Stimulated activated CD4-positive, alpha-beta T cell treated with anti-CD3 and anti-CD28 coated beads, TNF-alpha, amount 100 ng/mL, for 4 hours (primary cell): ENCODE results near the gene GPR137B.

ENCODE experiments used
- DNase-seq, 3 experiments: peaks; one replicate each; pipeline ENCODE4 v3.0.0-alpha.2; 2020; ENCODE audit warnings: low read depth in 3 of 3

Gene GPR137B, protein sequence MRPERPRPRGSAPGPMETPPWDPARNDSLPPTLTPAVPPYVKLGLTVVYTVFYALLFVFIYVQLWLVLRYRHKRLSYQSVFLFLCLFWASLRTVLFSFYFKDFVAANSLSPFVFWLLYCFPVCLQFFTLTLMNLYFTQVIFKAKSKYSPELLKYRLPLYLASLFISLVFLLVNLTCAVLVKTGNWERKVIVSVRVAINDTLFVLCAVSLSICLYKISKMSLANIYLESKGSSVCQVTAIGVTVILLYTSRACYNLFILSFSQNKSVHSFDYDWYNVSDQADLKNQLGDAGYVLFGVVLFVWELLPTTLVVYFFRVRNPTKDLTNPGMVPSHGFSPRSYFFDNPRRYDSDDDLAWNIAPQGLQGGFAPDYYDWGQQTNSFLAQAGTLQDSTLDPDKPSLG

DNA sequence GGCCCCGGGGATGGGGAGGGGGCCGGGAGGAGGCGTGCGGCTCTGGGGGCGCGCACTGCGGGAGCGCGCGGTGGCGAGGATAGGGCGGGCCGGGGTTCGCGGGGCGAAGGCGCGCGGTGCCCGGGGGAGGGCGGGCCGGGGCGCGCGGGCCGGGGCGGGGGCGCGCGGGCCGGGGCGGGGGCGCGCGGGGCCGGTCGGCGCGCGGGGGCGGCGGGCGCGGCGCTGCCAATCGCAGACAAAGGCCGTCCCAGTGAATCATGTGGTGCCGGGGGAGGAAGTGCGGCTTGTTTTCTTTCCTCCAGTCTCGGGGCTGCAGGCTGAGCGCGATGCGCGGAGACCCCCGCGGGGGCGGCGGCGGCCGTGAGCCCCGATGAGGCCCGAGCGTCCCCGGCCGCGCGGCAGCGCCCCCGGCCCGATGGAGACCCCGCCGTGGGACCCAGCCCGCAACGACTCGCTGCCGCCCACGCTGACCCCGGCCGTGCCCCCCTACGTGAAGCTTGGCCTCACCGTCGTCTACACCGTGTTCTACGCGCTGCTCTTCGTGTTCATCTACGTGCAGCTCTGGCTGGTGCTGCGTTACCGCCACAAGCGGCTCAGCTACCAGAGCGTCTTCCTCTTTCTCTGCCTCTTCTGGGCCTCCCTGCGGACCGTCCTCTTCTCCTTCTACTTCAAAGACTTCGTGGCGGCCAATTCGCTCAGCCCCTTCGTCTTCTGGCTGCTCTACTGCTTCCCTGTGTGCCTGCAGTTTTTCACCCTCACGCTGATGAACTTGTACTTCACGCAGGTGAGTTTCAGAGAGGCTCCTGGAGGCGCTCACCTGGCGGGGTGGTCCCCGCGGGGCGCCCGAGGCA, at the start of gene GPR137B:
Gene GPR137B, plus strand, starts transcription at position 287 of the 851 bp plus-strand sequence. Its CDS starts 84 bp downstream, at position 371.
- peak in 2 of 3 experiments; percentile 33 to 47 for DNase-seq

DNA sequence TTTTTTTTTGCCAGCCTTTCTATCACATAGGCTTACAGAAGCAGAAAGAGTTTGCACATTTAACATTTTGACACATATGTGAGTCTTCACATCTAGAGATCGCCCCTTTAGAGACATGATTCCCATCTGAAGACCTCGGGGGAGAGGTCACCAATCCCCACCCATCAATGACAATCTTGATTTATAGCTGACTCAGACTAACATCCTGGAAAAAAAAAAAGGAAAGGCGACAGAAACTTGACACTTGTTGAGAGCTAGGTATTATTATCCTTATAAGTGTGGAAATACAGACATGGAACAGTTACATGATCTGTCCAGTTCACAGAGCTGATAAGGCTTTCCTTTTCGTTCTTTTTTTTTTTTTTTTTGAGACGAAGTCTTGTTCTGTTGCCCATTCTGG, 49.4 kb upstream of the GPR137B start:
- DNase-seq = no peak

DNA sequence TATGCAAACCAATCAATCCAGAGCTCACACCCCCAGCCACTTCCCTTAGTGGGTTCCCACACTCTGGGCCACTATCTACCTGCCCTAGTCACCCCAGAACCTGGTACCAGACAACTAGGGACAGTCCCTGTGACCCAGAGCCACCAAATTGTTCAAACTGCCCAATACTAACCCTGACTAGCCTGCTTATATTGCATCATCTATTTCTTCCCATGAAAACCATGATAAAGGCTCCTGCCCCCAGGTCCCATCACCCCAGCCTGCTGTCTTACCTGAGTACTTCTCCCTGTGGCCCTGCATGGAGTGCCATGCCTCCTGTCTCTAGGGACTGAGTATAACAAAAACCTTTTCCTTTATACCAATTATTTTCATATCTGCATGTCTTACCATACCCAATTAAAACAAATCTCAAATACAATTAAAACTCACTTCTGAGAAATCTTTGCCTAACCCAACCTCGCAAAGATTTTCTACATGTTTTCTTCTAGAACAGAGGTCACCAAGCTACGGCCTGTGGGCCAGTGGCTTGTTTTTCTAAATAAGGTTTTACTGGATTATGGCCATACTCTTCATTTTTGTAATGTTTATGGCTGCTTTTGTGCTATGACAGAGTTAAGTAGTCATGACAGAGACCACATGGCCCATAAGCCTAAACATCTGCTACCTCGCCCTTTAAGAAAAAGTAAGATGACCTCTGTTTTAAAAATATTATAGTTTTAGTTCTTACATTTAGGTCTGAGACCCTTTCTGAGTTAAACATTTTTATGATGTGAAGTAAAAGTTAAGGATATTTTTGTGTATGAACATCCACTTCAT, 46.4 kb upstream of the GPR137B start:
- DNase-seq = no peak

DNA sequence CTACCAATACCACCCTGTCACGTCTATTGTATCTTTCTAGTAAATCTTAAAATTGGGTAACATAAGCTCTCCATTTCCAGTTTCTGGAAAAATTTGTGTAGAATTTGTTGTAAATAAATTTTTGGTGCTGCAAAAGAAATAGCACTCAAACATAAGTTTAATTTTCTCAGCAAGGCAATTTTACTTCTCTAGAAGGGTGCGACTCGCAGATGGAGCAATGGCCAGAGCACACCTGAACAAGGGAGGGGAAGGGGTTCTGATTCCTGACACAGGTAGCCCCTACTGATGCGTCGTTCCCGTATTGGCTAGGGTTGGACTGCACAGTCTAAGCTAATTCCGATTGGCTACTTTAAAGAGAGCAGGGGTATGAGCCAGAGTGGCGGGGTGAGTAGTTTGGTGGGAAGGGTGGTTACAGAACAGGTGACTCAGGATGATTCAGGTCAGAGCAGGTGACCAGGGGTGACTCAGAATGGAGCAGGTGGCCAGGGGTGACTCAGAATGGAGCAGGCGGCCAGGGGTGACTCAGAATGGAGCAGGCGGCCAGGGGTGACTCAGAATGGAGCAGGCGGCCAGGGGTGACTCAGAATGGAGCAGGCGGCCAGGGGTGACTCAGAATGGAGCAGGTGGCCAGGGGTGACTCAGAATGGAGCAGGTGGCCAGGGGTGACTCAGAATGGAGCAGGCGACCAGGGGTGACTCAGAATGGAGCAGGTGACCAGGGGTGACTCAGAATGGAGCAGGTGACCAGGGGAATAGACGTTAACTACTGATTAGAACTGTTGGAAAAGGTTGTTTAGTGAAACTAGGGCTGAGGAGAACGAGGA, 45.5 kb upstream of the GPR137B start:
- peak; percentile 57 to 74 (median 67) for DNase-seq

DNA sequence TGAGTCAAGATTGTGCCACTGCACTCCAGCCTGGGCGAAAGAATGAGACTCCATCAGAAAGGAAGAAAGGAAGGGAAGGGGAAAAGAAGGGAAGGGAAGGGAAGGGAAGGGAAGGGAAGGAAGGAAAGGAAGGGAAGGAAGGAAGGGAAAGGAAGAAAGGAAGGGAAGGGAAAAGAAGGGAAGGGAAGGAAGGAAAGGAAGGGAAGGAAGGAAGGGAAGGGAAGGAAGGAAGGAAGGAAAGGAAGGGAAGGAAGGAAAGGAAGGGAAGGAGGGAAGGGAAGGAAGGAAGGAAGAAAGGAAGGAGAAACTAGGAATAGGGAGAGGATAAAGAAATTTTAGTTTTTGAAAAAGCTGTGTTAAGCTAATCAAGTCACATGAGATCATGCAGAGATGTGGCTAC, 44.1 kb upstream of the GPR137B start:
- no peak for DNase-seq

DNA sequence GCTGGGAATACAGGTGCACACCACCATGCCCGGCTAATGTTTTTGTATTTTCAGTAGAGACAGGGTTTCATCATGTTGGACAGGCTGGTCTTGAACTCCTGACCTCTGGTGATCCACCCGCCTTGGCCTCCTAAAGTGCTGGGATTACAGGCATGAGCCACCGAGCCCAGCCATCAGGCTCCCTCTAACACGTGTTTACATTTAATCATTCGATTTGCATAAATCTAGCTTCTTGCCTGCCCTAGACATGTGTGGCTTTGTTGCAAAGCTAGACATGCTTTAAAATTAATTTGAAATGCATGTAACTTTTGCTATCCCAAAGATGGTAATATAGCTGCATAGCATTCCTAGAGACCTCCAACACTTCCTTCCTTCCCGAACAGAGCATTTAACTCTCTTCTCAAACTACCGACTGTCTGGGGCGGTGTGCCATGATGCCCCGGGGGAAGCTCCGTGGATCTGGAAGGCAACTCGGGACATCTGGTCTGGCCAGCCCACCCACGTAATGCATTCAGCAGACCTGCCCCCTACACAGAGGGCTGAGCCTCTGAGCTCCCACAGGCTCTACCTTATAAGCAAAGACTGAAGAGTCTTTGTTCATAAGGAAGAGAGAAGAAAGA, 42.9 kb upstream of the GPR137B start:
- no peak for DNase-seq

DNA sequence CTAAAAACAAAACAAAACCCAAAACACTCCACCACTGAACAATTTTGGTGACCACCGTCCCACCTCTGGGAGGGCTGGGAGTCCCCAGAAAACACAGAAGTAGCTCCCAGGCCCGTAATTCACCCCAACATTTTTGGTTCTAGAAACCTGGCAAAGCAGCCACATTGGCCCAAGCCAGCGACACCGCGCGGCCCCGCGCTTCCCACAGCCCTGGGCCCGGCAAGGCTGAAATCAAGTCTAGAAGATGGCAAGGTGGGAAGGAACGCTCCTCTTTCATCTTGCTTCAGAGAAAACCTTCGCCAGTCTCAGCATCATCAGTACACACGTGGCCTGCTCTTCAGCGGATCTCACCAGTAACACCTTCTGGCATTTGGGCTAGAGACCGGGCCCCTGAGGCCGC, 41.5 kb upstream of the GPR137B start:
- DNase-seq = no peak

DNA sequence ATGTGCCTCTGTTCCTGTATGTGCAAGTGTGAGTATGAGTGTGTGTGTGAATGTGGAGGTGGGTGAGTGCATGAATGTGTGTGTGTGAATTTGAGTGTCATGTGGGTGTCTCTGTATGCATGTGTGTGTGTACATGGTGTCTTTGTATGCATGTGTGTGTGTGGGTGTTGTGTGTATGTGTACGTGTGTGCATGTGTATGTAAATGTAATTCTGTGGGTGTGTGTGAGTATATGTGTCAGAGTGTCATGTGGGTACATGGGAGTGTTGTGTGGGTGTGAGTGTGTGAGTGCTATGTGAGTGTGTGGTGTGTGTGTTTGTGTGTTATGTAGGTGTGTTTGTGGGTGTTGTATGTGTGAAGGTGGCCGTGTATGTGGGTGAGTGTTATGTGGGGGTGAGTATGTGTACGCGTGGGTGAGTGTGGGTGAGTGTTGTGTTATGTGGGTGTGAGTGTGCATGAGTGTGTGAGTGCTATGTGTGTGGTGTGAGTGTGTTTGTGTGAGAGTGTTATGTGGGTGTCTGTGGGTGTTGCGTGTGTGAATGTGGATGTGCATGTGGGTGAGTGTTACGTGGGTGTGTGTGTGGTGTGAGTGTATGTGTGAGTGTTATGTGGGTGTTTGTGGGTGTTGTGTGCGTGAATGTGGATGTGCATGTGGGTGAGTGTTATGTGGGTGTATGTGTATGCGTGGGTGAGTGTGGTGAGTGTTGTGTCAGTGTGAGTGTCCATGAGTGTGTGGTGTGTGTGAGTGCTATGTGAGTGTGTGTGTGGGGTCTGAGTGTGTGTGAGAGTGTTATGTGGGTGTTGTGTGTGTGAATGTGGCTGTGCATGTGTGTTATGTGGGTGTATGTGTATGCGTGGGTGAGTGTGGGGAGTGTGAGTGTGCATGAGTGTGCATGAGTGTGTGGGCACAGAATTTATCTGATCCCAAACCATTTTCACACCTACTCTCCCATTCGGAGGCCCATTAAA, 40.8 kb upstream of the GPR137B start:
- no peak for DNase-seq

DNA sequence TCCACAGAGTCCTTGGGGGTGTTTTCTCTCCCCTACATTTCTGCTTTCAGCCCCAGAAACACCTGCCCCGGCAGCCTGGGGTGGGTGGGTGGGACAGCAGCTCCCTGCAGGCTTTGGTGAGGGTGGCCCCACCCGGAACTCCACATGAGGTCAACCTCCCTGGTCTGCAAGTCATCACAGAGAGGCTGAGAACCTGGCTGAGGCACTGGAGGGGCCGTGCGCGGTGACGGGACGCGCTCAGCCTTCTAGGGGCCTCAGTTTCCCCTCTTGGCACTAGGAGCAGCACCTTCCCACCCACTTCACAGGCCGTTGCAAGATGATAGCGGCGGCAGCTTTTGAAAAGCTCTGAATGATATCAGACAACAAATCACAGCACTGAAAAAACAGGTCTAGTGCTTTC, 39.7 kb upstream of the GPR137B start:
- DNase-seq = no peak

DNA sequence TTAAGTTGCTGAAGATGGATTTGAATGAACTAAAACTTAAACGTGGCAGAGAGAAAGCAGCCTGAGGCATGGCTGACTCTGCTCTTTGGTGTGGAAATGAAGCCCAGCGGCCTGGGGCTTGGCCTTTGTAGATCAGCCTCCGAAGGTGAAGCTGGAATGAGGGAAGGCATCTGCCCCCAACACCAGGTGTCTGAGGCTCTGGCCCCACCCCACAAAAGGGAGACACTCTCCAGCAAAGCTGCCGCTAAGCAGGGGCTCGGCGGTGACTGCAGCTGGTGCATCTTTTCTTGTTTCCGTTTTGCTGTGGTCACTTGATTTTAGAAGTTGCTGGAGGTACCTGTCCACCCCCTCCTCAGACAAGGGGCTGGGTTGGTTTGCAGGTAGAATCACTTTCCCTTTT, 39.3 kb upstream of the GPR137B start:
- DNase-seq = no peak

DNA sequence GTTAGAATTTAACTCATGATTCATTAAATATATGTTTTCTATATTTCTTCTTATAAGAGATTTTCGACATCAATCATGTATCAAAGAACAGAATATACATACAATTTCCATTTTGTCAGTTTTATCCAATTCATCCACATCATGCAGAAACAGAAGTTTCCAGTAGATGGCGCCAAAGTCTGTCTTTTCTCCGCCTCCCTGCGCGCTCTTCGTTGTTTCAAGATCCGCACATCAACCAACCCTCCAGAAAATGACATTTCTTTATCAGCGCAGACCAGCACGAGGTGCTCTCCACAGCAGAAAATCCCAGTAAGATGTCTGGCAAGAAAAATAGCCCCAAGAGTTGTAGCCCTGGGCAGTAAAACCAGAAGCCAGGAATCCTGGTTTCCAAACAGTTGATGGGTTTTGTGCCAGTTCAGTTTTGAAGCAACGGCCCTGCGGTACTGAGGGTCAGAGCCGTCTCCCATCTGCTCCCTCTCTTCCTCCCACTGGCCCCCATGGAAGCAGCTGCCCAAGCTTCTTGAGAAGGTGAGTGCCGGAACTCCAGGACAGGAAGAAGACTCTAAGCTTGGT, 38.6 kb upstream of the GPR137B start:
- DNase-seq = peak in 2 of 3 experiments; percentile 26 to 37

DNA sequence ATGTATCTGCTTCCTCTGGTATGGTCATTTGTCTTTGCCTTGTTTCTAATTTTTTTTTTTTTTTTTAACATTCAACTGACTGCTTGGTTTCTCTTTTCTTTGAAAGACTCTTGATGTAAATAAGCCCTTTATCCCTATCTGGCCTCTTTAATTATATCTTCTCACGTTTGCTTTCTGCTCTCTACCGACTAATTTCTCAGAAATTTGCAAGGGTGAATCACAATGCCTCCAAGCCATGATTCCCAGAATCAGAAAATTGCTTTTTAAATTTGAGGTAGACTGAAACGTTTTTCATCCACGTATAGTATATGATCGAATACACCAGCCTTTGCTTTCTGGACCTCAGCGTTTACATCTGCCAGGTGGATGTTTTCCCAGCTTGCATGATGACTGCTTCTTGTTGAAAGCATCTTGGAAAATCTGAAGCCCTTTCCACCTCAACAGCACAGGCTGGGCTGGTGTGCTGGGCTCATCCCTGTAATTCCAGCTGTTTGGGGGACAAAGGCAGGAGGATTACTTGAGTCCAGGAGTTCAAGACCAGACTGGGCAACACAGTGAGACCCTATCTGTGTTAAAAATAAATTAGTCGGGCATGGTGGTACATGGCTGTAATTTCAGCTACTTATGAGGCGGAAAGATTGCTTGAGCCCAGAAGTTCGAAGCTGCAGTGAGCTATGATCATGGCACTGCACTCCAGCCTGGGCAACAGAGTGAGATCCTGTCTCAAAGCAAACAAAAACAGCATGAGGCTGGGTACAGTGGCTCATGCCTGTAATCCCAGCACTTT, 35.0 kb upstream of the GPR137B start:
- no peak for DNase-seq

DNA sequence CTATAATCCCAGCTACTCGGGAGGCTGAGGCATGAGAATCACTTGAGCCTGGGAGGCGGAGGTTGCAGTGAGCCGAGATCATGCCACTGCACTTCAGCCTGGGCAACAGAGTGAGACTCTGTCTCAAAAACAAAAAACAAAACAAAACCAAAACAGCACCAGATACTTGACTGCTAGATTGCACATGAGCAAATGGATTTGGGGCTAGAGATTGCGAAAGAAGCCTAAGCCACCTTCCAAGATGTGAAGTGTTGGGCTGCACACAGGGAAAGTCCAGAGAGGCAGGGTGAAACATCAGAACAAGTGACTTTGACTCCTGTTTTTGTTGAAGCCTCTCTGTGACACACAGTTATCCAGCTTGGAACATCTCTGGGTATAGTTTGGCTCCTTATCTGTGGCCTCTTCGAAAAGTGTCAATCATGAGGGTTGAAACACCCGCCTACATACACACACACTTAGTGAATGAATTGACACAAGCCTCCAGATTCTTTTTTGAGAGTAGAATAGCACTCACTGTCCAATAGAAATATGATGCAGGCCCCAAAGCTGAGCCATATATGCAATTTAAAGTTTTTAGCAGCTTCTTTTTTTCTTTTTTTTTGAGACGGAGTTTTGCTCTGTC, 34.2 kb upstream of the GPR137B start:
- no peak for DNase-seq

DNA sequence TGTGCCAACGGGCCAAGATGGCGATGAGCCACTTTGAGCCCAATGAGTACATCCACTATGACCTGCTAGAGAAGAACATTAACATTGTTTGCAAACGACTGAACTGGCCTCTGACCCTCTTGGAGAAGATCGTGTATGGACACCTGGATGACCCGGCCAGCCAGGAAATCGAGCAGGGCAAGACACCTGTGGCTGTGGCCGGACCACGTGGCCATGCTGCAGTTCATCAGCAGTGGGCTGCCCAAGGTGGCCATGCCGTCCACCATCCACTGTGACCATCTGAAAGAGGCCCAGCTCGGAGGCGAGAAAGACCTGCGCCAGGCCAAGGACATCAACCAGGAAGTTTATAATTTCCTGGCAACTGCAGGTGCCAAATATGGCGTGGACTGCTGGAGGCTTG, 32.2 kb upstream of the GPR137B start:
- no peak for DNase-seq

DNA sequence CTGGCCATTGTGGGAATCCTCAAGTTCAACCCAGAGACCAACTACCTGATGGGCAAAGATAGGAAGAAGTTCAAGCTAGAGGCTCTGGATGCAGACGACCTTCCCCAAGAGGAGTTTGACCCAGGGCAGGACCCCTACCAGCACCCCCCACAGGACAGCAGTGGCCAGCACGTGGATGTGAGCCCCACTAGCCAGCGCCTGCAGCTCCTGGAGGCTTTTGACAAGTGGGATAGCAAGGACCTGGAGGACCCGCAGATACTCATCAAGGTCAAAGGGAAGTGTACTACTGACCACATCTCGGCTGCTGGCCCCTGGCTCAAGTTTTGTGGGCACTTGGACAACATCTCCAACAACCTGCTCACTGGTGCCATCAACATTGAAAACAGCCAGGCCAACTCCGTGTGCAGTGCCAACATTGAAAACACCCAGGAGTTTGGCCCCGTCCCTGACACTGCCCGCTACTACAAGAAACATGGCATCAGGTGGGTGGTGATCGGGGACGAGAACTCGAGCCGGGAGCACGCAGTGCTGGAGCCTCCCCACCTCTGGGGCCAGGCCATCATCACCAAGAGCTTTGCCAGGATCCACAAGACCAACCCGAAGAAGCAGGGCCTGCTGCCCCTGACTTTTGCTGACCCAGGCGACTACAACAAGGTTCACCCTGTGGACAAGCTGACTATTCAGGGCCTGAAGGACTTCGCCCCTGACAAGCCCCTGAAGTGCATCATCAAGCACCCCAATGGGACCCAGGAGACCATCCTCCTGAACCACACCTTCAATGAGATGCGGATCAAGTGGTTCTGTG, 30.6 kb upstream of the GPR137B start:
- no peak for DNase-seq

DNA sequence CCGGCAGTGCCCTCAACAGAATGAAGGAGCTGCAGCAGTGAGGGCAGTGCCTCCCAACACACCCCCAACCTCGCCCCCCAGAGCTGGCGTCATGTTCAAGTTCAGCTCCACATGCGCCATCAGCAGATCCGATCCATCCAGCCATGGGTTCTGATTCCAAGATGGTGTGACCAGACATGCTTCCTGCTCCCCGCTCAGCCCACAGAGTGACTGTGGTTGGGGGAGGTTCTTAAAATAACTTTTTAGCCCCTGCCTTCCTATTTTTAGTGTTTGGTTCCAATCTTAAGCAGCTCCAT, 30.1 kb upstream of the GPR137B start:
- no peak for DNase-seq

DNA sequence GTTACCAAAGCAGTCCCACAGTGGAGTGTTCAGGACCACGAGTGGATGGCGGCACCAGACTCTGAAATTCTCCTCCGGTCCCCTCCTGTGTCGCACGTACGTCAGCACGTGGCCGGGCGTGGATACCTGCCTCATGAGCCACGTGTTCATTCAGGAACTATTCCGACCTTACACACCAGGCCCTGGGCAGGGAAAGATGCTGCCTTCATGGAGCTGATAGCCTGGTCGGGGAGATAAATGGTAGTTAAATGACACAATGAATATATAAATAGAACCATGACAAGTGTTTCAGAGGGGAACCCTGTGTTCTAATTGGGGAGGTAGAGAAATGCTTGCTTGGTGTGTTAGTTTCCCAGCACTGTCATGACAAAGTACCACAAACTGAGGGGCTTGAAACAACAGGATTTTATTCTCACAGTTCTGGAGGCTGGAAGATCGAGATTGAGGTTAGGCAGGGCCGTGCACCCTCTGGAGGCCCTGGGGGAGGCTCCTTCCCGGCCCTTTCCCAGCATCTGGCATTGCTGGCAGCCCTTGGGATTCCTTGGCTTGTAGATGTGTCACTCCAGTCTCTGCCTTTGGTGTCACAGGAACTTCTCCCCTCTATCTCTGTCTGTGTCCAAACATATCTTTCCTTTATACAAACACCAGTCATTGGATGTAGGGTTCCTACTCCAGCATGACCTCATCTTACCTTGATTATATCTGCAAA, 28.9 kb upstream of the GPR137B start:
- DNase-seq = no peak
